Activated naive CD8-positive, alpha-beta T cell (primary cell): ENCODE data around the gene PLA2G7.

ENCODE experiments used
- H3K27ac Mint-ChIP-seq: one replicate; pipeline ENCODE4 v1.8.0; 2021; ENCODE audit warnings: mixed read lengths
- H3K27me3 Mint-ChIP-seq: one replicate; pipeline ENCODE4 v1.8.0; 2021; ENCODE audit warnings: mixed read lengths
- H3K36me3 Mint-ChIP-seq: one replicate; pipeline ENCODE4 v1.8.0; 2021; ENCODE audit warnings: mixed read lengths
- H3K4me1 Mint-ChIP-seq: one replicate; pipeline ENCODE4 v1.8.0; 2021; ENCODE audit warnings: low read depth, mixed read lengths
- H3K4me3 Mint-ChIP-seq: one replicate; pipeline ENCODE4 v1.8.0; 2021; ENCODE audit warnings: mild to moderate bottlenecking, mixed read lengths
- H3K9me3 Mint-ChIP-seq: one replicate; pipeline ENCODE4 v1.8.0; 2021; ENCODE audit warnings: low read depth, mixed read lengths

The PLA2G7 gene

DNA sequence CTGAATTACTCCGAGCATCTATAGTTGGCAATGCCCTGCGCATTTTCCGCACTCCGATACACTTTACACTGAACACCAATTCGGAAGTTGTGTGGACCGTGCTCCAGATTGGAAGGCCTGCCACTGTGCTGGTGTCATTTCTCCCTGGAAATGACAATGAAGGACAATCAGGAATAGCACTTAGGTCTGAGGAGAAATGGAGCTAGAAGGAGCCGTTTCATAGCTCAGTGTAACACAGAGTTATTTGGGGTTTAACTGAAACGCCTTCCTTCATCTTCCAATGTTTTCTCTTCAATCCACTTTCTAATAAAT, 501 bp upstream of the PLA2G7 start:
- peaks cover 9% of the 10 kb centered on the region for H3K4me1 Mint-ChIP-seq
- H3K27me3 Mint-ChIP-seq = peaks cover 30% of the 10 kb centered on the region
- peak overlapping the region; percentile 59 for H3K4me3 Mint-ChIP-seq
- H3K36me3 Mint-ChIP-seq = no peaks in the 10 kb centered on the region
- H3K27ac Mint-ChIP-seq = no peak overlapping the region
- H3K9me3 Mint-ChIP-seq = no peaks in the 10 kb centered on the region

DNA sequence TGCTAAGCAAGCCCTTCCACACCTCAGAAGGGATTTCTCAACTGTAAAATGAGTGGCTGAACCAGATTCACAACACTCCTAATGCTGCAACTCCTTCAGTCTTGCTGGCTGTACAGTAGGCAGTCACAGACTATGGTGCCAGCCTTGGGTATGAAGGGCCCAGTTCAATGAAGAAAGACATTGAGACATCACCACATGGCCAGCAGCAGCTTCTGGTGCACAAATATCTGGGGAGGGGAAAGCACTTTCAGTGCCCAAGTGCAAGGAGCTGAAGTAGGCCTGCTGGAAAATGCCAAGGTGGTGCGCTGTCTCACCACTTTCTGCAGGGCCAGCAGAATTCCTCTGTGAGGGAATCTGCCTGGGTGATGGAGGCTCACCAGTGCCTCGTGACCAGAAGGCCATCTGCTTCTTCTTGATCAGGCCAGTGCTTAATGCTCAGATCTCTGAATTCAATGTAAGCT, 1.8 kb downstream of the PLA2G7 start:
- Mint-ChIP-seq H3K27me3 (peaks cover 34% of the 10 kb centered on the region), H3K4me1 (peaks cover 9% of the 10 kb centered on the region), H3K36me3 (no peaks in the 10 kb centered on the region), H3K9me3 (no peaks in the 10 kb centered on the region), H3K27ac (no peak overlapping the region), H3K4me3 (peak overlapping the region; percentile 53)

DNA sequence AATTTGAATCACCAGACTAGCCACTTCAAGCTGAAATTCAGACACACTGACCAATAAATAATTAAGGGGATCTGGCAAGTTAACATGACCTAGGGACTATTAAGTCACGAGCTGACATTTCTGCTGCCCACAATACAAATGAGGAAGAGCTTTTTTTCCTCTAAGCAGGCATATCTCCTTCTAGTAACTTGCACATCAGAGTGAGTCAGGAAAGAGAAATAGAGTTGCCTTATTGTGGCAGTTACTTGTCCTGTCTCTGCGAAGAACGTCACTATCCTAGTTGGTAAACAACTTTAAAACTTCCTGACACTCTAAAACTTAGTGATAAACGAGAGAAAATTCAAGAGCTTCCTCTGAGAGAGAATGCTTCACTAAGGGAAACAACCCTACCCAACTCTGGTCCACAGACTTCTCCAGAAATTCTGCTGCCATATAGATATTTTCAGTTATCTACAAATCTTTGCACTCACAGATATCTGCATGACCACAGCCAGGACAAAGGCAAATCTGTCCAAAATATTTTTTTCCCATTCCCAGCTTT, 4.2 kb downstream of the PLA2G7 start:
- Mint-ChIP-seq H3K27ac (no peak overlapping the region), H3K9me3 (no peaks in the 10 kb centered on the region), H3K4me1 (peaks cover 9% of the 10 kb centered on the region), H3K36me3 (no peaks in the 10 kb centered on the region), H3K27me3 (peaks cover 32% of the 10 kb centered on the region), H3K4me3 (no peak overlapping the region)

DNA sequence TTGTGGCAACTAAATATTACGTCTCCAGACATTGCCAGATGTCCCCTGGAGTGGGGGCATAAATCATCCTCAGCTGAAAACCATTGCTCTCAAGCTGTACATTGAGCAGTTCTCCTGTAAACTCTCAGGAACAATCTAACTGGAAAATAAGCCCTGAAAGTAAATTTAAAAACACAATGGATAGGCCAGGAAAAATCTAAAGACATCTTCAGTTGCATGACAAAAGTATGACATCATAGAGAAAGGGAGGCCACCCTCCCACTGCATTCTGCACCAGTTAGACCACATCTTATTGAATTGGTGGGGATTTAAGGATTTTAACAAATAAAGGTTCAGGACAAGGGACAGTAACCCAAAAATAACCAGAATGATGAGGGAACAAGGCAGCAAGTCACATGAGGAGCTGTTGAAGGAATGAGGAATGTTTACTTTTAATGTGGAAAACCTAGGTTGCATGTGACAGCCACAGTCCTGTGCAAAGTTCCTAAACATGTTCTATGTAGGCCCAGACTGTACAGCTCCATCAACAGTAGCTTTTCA, 5.3 kb downstream of the PLA2G7 start:
- Mint-ChIP-seq H3K36me3 (no peaks in the 10 kb centered on the region), H3K27ac (no peak overlapping the region), H3K27me3 (peaks cover 30% of the 10 kb centered on the region), H3K4me1 (peaks cover 6% of the 10 kb centered on the region), H3K9me3 (no peaks in the 10 kb centered on the region), H3K4me3 (no peak overlapping the region)

DNA sequence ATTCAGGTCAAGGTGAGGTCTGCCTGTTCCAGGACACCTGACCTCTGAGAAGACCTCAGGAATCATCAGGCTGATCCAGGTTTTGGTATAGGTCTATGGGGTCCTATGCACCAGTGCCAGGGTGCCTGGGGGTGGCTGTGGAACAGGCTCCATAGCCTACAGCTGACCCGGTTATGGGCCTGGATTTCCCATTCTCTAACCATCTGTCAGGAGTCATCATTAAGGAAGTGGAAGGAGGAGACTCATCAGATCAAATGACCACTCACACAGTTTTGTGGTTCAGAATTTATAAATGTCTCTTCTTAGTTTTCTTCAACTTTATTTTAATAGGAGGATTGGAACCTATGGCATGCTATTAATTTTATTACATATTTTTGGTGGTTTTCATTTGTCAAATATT, 14.8 kb downstream of the PLA2G7 start:
- Mint-ChIP-seq H3K27me3 (peaks cover 26% of the 10 kb centered on the region), H3K4me3 (no peak overlapping the region), H3K9me3 (no peaks in the 10 kb centered on the region), H3K27ac (no peak overlapping the region), H3K4me1 (no peaks in the 10 kb centered on the region), H3K36me3 (no peaks in the 10 kb centered on the region)

DNA sequence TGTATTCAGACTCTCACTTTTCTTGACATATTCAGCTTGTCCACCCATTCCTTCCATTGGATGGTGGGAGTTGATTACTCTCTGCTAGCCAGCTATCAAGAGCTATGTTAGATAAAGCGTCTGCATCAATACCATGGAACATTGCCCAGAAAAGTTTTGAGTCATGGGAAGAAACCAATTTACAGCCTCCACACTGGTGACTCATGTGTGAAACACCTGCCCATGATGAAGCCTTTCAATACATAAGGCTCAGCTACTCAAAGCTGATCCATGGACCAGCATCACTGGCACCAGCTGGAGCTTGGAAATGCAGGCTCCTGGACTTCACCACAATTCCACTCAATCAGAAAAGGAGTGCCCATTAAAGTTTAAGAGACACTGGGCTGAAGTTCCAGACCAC, 16.1 kb downstream of the PLA2G7 start:
- peaks cover 18% of the 10 kb centered on the region for H3K27me3 Mint-ChIP-seq
- H3K4me3 Mint-ChIP-seq = no peak overlapping the region
- no peaks in the 10 kb centered on the region for H3K9me3 Mint-ChIP-seq
- no peak overlapping the region for H3K27ac Mint-ChIP-seq
- no peaks in the 10 kb centered on the region for H3K4me1 Mint-ChIP-seq
- no peaks in the 10 kb centered on the region for H3K36me3 Mint-ChIP-seq

DNA sequence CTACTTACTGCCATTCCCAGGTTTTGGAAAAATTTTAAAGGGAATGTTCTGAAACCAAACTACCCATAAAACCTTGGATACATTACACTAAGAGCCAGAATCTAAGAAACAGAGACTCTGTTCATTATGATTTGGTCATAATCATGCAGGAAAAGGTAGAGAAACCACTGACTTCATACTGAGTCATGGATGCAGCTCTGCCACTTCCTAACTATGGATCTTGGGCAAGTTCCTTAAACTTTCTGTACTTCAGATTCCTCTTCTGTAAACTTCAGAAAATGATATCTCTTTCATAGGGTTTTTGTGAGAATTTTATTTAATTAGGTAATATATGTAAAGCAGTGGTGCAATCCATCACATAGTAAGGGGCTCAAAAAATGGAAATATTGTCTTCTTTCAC, 20.0 kb downstream of the PLA2G7 start:
- no peaks in the 10 kb centered on the region for H3K9me3 Mint-ChIP-seq
- H3K4me1 Mint-ChIP-seq = no peaks in the 10 kb centered on the region
- H3K27ac Mint-ChIP-seq = no peak overlapping the region
- H3K27me3 Mint-ChIP-seq = peaks cover 17% of the 10 kb centered on the region
- H3K36me3 Mint-ChIP-seq = no peaks in the 10 kb centered on the region
- no peak overlapping the region for H3K4me3 Mint-ChIP-seq

DNA sequence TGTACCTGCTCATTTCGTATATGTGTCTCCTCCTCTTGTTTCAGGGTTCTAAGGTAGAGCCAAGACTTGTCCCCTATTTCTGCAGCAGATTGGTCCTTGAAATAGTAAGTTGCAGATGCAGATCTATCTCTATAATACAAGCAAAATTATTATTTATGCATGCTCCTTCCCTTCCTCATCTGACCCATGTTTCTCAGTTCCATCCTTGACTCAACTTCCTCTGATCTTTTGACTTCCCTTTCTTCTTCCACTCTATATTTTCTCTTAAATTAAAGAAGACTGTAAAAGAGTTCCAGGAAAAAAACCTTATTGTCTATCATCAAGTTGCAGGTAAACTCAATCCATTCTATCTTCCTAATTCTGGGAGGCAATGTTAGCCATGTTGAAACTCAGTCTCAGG, 23.7 kb downstream of the PLA2G7 start:
- no peak overlapping the region for H3K4me3 Mint-ChIP-seq
- no peaks in the 10 kb centered on the region for H3K36me3 Mint-ChIP-seq
- no peaks in the 10 kb centered on the region for H3K9me3 Mint-ChIP-seq
- peaks cover 20% of the 10 kb centered on the region for H3K27me3 Mint-ChIP-seq
- H3K27ac Mint-ChIP-seq = no peak overlapping the region
- no peaks in the 10 kb centered on the region for H3K4me1 Mint-ChIP-seq

DNA sequence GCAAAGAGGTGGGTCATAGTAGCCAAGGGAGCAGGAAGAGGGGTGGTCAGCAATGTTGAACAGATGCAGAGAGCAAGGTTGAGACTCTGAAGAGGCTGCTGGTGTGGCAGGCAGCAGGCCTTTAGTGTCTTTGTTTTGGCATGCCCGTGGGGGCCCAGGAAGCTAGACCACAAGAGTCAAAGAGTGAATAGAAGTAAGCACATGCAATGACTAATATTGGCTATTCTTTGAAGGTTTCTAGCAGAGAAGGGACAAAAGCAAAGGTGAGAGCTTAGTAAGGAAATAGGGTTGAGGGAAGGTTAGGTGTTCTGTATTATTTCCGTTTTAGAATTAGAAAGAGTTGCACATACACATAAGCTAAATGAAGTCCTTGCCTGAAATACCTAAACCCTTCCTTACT, 28.7 kb downstream of the PLA2G7 start:
- H3K27me3 Mint-ChIP-seq = peaks cover 26% of the 10 kb centered on the region
- no peaks in the 10 kb centered on the region for H3K4me1 Mint-ChIP-seq
- H3K9me3 Mint-ChIP-seq = no peaks in the 10 kb centered on the region
- no peak overlapping the region for H3K27ac Mint-ChIP-seq
- no peaks in the 10 kb centered on the region for H3K36me3 Mint-ChIP-seq
- H3K4me3 Mint-ChIP-seq = no peak overlapping the region

GRCh38 chr6:46704562-46704961, 30.6 kb downstream of the PLA2G7 start:
- Mint-ChIP-seq H3K9me3 (no peaks in the 10 kb centered on the region), H3K27ac (no peak overlapping the region), H3K4me1 (no peaks in the 10 kb centered on the region), H3K4me3 (no peak overlapping the region), H3K36me3 (no peaks in the 10 kb centered on the region), H3K27me3 (peaks cover 21% of the 10 kb centered on the region)

DNA sequence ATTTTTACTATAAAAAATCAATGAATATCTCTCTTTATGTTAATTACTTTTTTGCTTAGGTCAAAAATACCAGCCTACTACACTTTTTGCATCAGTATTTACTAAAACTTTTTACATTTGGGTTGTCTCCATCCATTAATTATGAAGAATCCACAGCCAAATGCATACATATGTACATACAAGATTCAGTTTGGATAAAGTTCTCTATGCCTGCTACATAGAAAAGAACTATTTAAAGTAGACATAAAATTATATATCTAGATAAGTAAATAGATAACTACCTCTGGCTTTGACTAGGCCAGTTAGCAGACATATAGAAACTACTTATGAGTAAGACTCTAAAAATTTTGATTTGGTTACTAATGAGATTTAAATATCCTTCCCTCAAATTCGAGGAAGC, 35.2 kb downstream of the PLA2G7 start:
- Mint-ChIP-seq H3K9me3 (no peaks in the 10 kb centered on the region), H3K36me3 (no peaks in the 10 kb centered on the region), H3K4me1 (no peaks in the 10 kb centered on the region), H3K27ac (no peak overlapping the region), H3K27me3 (peaks cover 21% of the 10 kb centered on the region), H3K4me3 (no peak overlapping the region)

- Mint-ChIP-seq H3K4me3 (no peak overlapping the region), H3K27ac (no peak overlapping the region), H3K9me3 (no peaks in the 10 kb centered on the region), H3K27me3 (peaks cover 18% of the 10 kb centered on the region), H3K36me3 (no peaks in the 10 kb centered on the region), H3K4me1 (no peaks in the 10 kb centered on the region)
Observed at GRCh38 chr6:46690911-46691451, 44.2 kb downstream of the PLA2G7 start.

- no peaks in the 10 kb centered on the region for H3K4me1 Mint-ChIP-seq
- no peak overlapping the region for H3K4me3 Mint-ChIP-seq
- H3K9me3 Mint-ChIP-seq = no peaks in the 10 kb centered on the region
- H3K36me3 Mint-ChIP-seq = no peaks in the 10 kb centered on the region
- H3K27me3 Mint-ChIP-seq = peaks cover 11% of the 10 kb centered on the region
- H3K27ac Mint-ChIP-seq = no peak overlapping the region
Observed at GRCh38 chr6:46690141-46690755, 44.9 kb downstream of the PLA2G7 start.

DNA sequence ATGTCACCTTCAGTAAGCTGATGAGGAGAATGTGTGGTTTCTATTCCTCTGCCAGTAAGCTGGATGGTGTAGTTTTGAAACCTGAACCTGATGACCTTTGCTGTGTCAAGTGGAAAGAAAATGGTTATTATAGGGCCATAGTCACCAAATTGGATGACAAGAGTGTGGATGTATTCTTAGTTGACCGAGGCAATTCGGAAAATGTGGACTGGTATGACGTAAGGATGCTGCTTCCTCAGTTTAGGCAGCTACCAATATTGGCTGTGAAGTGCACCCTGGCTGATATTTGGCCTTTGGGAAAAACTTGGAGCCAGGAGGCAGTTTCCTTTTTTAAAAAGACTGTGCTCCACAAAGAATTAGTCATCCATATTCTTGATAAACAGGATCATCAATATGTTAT, 45.5 kb downstream of the PLA2G7 start:
- Mint-ChIP-seq H3K4me1 (no peaks in the 10 kb centered on the region), H3K4me3 (no peak overlapping the region), H3K36me3 (no peaks in the 10 kb centered on the region), H3K27ac (no peak overlapping the region), H3K27me3 (peaks cover 11% of the 10 kb centered on the region), H3K9me3 (no peaks in the 10 kb centered on the region)

- no peak overlapping the region for H3K4me3 Mint-ChIP-seq
- H3K9me3 Mint-ChIP-seq = no peaks in the 10 kb centered on the region
- peaks cover 11% of the 10 kb centered on the region for H3K27me3 Mint-ChIP-seq
- no peak overlapping the region for H3K27ac Mint-ChIP-seq
- H3K36me3 Mint-ChIP-seq = no peaks in the 10 kb centered on the region
- H3K4me1 Mint-ChIP-seq = no peaks in the 10 kb centered on the region
Observed at GRCh38 chr6:46688966-46689335, 46.2 kb downstream of the PLA2G7 start.
